Vagina (tissue), 2 donors: Measurements from ENCODE around the gene THEM4.

Experiments used
- CTCF ChIP-seq, 3 experiments: fragments of 450-650 bp in 2 of 3; fragments of 200-600 bp in 1 of 3; sonication (generic) in 1 of 3; IDR thresholded peaks; one replicate each; pipeline ENCODE4 v1.5.1; 2017 to 2019; ENCODE audit warnings: antibody characterized with exemption in 3 of 3, mild to moderate bottlenecking in 2 of 3, moderate library complexity in 2 of 3
- POLR2AphosphoS5 ChIP-seq, 2 donors: sonication (generic); formaldehyde crosslinking; IDR thresholded peaks; one replicate each; pipeline ENCODE4 v1.9.0; 2017; ENCODE audit warnings: antibody characterized with exemption in 2 of 2, mild to moderate bottlenecking in 2 of 2, low read depth in 1 of 2; ENCODE audit not compliant: insufficient read depth in 1 of 2

- TF ChIP-seq CTCF (IDR thresholded peaks at IDR 0.05) = peak in 1 of 3 experiments; percentile 21
- TF ChIP-seq POLR2AphosphoS5 (IDR thresholded peaks at IDR 0.05; ENCODE audit: insufficient read depth in 1 of 2, low read depth in 1 of 2) = no peak
Measured at GRCh38 chr1:151888972-151889570, 20.2 kb downstream of the THEM4 start.
